HG02571 (cell line): ENCODE measurements around the gene COA1.
"Not testable (repeated sequence)": the region's sequence is repeated elsewhere in the genome, so short reads cannot be mapped to it uniquely, and the experiment has no call there.

ENCODE experiments used
- ATAC-seq: cut with Tn5 transposase; IDR thresholded peaks from one replicate; pipeline ENCODE4 v1.9.1; 2021; ENCODE audit warnings: mild to moderate bottlenecking, moderate library complexity; ENCODE audit not compliant: unreplicated experiment

The COA1 gene

GRCh38 chr7:43602256-43602655, 127.1 kb downstream of the COA1 start:
- ATAC-seq: no peak

- ATAC-seq: no peak
Measured at GRCh38 chr7:43600056-43600455, 129.3 kb downstream of the COA1 start.

GRCh38 chr7:43596426-43596825, 132.9 kb downstream of the COA1 start:
- not testable (repeated sequence) for ATAC-seq

GRCh38 chr7:43594020-43594419, 135.3 kb downstream of the COA1 start:
- ATAC-seq: no peak

- no peak for ATAC-seq
Measured at GRCh38 chr7:43593010-43593409, 136.3 kb downstream of the COA1 start.

GRCh38 chr7:43592326-43592725, 137.0 kb downstream of the COA1 start:
- no peak for ATAC-seq

GRCh38 chr7:43591558-43592180, 137.7 kb downstream of the COA1 start:
- ATAC-seq: no peak

GRCh38 chr7:43590862-43591557, 138.3 kb downstream of the COA1 start:
- peak; percentile 67 for ATAC-seq

GRCh38 chr7:43589728-43590127, 139.6 kb downstream of the COA1 start:
- no peak for ATAC-seq
